Esophagus squamous epithelium (tissue), 5 donors: ENCODE measurements around the gene AXL. TPM values are rescaled to one million over a fixed set of nuclear protein-coding genes. Genes with fewer than 3 reads are reported as not detected.
A peak's percentile ranks its signal among the peaks of the same experiment; 100 is the strongest.
"Not testable (repeated sequence)": the region's sequence is repeated elsewhere in the genome, so short reads cannot be mapped to it uniquely, and the experiment has no call there.

Experiments used
- DNase-seq: peaks from one replicate; lab custom pipeline; 2025; lab: John Stamatoyannopoulos, UW
- H3K27ac ChIP-seq, 4 donors: fragments of 200-600 bp; sonication (generic); one replicate each; pipeline ENCODE4 v1.5.1; 2016 to 2019; ENCODE audit warnings: mild to moderate bottlenecking in 1 of 4
- H3K27me3 ChIP-seq, 4 donors: fragments of 200-600 bp; sonication (generic); 1 replicate in 3 of 4; 2 replicates in 1 of 4; pipeline versions ENCODE4 v1.5.1 to v1.6.0; 2017 to 2021; ENCODE audit warnings: antibody characterized with exemption in 1 of 4
- H3K36me3 ChIP-seq, 3 donors: fragments of 200-600 bp; sonication (generic); one replicate each; pipeline ENCODE4 v1.5.1; 2016 to 2019
- H3K4me1 ChIP-seq, 3 donors: fragments of 200-600 bp; sonication (generic); one replicate each; pipeline ENCODE4 v1.5.1; 2017 to 2019
- H3K4me3 ChIP-seq, 4 donors: fragments of 200-600 bp; sonication (generic); 1 replicate in 3 of 4; 2 replicates in 1 of 4; pipeline ENCODE4 v1.5.1; 2016 to 2019; ENCODE audit warnings: mild to moderate bottlenecking in 2 of 4, moderate library complexity in 1 of 4
- H3K9me3 ChIP-seq, 3 donors: fragments of 200-600 bp; sonication (generic); one replicate each; pipeline ENCODE4 v1.5.1; 2016 to 2019
- CTCF ChIP-seq, 6 experiments: fragments of 450-650 bp in 4 of 6; fragments of 200-600 bp in 2 of 6; sonication (generic) in 2 of 6; IDR thresholded peaks; one replicate each; pipeline ENCODE4 v1.5.1; 2016 to 2019; ENCODE audit warnings: antibody characterized with exemption in 6 of 6, mild to moderate bottlenecking in 4 of 6, moderate library complexity in 4 of 6
- POLR2A ChIP-seq, 4 donors: fragments of 450-650 bp; IDR thresholded peaks; one replicate each; pipeline ENCODE4 v1.6.1; 2017; ENCODE audit warnings: antibody characterized with exemption in 4 of 4, mild to moderate bottlenecking in 4 of 4, moderate library complexity in 3 of 4
- WGBS, 2 donors: methylation state at CpG; one replicate each; pipeline ENCODE4 v1.1.5; 2018; 5-methylcytosine and 5-hydroxymethylcytosine counted together
- intact Hi-C: fragments of 100-400 bp; cut with DNase I; formaldehyde crosslinking; loops from one replicate; pipeline ENCODE4 v1.15.0; 2022
- total RNA-seq, 4 donors: library from RNA; depleted of rRNA; stranded (reverse); fragments of >200 nt; gene quantifications; one replicate each; pipeline ENCODE4 v1.1.0, GENCODE V29; 2016
- donor health status: DM: yes; HTN: yes; CAD: no.

The AXL gene
- total RNA-seq, 4 donors from 2014 or later = 5.3 to 40.2 (median 17.3) TPM

DNA sequence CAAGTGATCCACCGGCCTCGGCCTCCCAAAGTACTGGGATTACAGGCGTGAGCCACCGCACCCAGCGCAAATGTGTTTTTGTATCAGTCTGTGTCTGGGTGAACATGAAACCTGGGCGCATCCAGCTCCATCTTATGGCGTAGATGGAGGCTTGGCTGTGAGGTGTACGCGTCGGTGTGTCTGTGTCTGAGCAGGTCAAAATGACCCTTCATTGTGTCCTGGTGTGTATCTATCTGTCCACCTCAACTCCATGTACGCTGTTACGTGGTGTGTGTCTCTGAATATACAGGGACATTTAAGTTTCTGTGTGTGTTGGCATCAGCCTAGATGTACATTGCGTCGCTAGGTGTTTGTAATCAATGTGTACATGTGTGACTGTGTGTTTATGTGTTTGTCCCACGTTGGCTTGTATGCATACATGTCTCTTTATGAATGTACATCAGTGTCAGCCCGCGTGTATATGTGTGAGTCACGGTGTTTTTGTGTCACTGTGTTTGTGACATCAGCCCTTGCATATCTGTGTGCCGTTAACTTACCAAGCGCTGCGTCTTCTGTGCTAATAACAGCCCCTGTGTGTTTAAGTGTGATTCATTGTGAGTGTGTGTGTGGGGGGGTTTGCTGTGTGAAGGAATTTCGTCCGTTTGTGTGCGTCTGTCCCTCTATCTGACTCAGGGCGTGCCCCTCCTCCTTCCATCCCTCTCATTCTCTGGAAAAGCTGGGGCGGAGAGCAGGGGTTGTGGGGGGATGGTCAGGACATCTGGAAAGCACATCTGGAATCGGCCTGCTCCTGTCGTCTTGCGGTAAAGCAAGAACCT, 6.4 kb downstream of the AXL start:
- 47 to 52% methylated on average over 18 to 29 of the region's 29 CpGs for WGBS, 2 donors
- intact Hi-C loops = no loop called here
- Histone ChIP-seq H3K4me3 (peak overlapping the region; percentile 30 to 68 (median 51)), H3K27me3 (peaks cover 0 to 30% (median 0%) of the 10 kb centered on the region in 4 donors), H3K27ac (peak overlapping the region; percentile 71 to 90 (median 89)), H3K4me1 (peaks cover 10 to 61% (median 11%) of the 10 kb centered on the region in 3 donors), H3K36me3 (peaks cover 0 to 13% (median 0%) of the 10 kb centered on the region in 3 donors), H3K9me3 (no peaks in the 10 kb centered on the region)
- TF ChIP-seq CTCF (IDR thresholded peaks at IDR 0.05) (no peak), POLR2A (IDR thresholded peaks at IDR 0.05) (no peak)
- no peak for DNase-seq

- Histone ChIP-seq H3K4me1 (peaks cover 8 to 53% (median 10%) of the 10 kb centered on the region in 3 donors), H3K9me3 (no peaks in the 10 kb centered on the region), H3K27ac (peak overlapping the region; percentile 71 to 90 (median 89)), H3K36me3 (peaks cover 0 to 16% (median 0%) of the 10 kb centered on the region in 3 donors), H3K27me3 (peaks cover 0 to 27% (median 0%) of the 10 kb centered on the region in 4 donors), H3K4me3 (peak overlapping the region; percentile 30 to 68 (median 51))
- no peak for TF ChIP-seq POLR2A (IDR thresholded peaks at IDR 0.05)
- peak in 1 of 6 experiments; percentile 29 for TF ChIP-seq CTCF (IDR thresholded peaks at IDR 0.05)
- WGBS, 2 donors = 5 to 16% methylated on average over 12 to 15 of the region's 67 CpGs
- intact Hi-C loops = no loop called here
- DNase-seq = no peak
These were observed 7.2 kb downstream of the AXL start for GRCh38 chr19:41226053-41226873.

DNA sequence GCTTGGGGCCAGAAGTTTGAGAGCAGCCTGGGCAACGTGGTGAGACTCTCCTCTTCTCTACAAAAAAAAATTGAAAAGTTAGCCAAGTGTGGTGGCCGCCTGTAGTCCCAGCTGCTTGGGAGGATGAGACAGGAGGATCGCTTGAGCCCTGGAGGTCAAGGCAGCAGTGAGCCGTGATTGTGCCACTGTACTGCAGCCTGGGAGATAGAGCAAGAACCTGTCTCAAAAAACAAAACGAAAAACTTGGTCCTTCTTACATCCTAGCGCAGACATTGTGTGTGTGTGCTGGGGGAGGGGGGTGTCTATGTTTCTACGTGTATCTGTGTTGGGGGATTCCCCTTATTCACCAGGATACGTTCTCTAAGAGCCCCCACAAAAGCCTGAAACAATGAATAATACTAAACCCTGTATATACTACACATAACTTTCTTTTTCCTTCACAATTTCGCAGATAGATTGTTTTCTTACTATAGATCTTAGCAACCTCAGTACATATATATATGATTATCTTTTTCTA, 7.9 kb downstream of the AXL start:
- Histone ChIP-seq H3K36me3 (peaks cover 0 to 13% (median 0%) of the 10 kb centered on the region in 3 donors), H3K27me3 (peaks cover 0 to 27% (median 0%) of the 10 kb centered on the region in 4 donors), H3K4me3 (peak overlapping the region in 3 of 4 donors; percentile 46 to 68 (median 56)), H3K9me3 (no peaks in the 10 kb centered on the region), H3K27ac (peak overlapping the region; percentile 71 to 90 (median 89)), H3K4me1 (peaks cover 8 to 46% (median 10%) of the 10 kb centered on the region in 3 donors)
- DNase-seq = no peak
- TF ChIP-seq CTCF (IDR thresholded peaks at IDR 0.05) = no peak
- TF ChIP-seq POLR2A (IDR thresholded peaks at IDR 0.05) = no peak
- intact Hi-C loops = no loop called here
- 55 to 56% methylated on average over 8 to 9 of the region's 9 CpGs for WGBS, 2 donors

DNA sequence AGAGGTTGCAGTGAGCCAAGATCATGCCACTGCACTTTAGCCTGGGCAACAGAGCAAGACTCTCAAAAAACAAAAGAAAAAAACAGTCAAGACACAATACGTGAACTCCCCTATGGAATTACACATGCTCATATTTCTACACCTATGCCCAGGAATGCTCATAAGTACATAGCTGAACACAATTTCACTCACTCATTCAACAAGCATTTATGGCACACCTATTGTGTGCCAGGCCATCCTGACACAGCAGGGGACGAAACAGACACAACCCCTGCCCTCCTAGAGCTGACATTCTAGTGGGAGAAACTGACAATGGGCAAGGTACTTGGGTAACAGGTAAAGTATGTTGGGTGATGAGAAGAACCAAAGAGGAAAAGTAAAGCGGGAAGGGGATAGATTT, 9.5 kb downstream of the AXL start:
- Histone ChIP-seq H3K27ac (no peak overlapping the region), H3K9me3 (no peaks in the 10 kb centered on the region), H3K4me1 (peaks cover 8 to 39% (median 10%) of the 10 kb centered on the region in 3 donors), H3K4me3 (no peak overlapping the region), H3K27me3 (peaks cover 0 to 27% (median 0%) of the 10 kb centered on the region in 4 donors), H3K36me3 (peaks cover 0 to 21% (median 0%) of the 10 kb centered on the region in 3 donors)
- DNase-seq = no peak
- 78 to 88% methylated on average over 3 of the region's 3 CpGs for WGBS, 2 donors
- intact Hi-C loops = no loop called here
- TF ChIP-seq CTCF (IDR thresholded peaks at IDR 0.05) (no peak), POLR2A (IDR thresholded peaks at IDR 0.05) (no peak)

GRCh38 chr19:41229338-41229737, 10.3 kb downstream of the AXL start:
- H3K9me3 ChIP-seq, intact Hi-C loops, DNase-seq, H3K4me3 ChIP-seq, H3K27ac ChIP-seq: not testable (repeated sequence)
- peaks cover 8 to 31% (median 10%) of the 10 kb centered on the region in 3 donors for H3K4me1 ChIP-seq
- 66 to 82% methylated on average over 3 to 4 of the region's 5 CpGs for WGBS, 2 donors
- H3K36me3 ChIP-seq = peaks cover 0 to 25% (median 0%) of the 10 kb centered on the region in 3 donors
- H3K27me3 ChIP-seq = peaks cover 0 to 27% (median 0%) of the 10 kb centered on the region in 4 donors
